ENCODE measurements around the gene KCNQ1. TPM values are rescaled to one million over a fixed set of nuclear protein-coding genes. Genes with fewer than 3 reads are reported as not detected.

KCNQ1 gene
- polyA plus RNA-seq, 1 donor from 2014 or later: not detected

GRCh38 chr11:2665526-2666400 is 221.0 kb downstream of the KCNQ1 start:
- no peak overlapping the region for H2AFZ ChIP-seq (ENCODE audit: low read depth, low read length)
- no peak for TF ChIP-seq MXI1 (conservative IDR thresholded peaks at IDR 0.05; ENCODE audit: poor library complexity, severe bottlenecking)
- TF ChIP-seq TAF1 (IDR thresholded peaks at IDR 0.05; ENCODE audit: low read depth): no peak
- TF ChIP-seq REST (IDR thresholded peaks at IDR 0.05; ENCODE audit: borderline replicate concordance): no peak
- TF ChIP-seq EP300 (conservative IDR thresholded peaks at IDR 0.05; ENCODE audit: poor library complexity, severe bottlenecking): no peak
- TF ChIP-seq POLR2AphosphoS5 (IDR thresholded peaks at IDR 0.05): no peak
- TF ChIP-seq RAD21 (conservative IDR thresholded peaks at IDR 0.05): no peak
- no peak for TF ChIP-seq CTCF (IDR thresholded peaks at IDR 0.05; ENCODE audit: poor library complexity, severe bottlenecking)
- no peak for TF ChIP-seq EZH2 (IDR thresholded peaks at IDR 0.05; ENCODE audit: borderline replicate concordance, insufficient read depth, low read length, poor library complexity, severe bottlenecking)
- no peak for TF ChIP-seq SMC3 (conservative IDR thresholded peaks at IDR 0.05; ENCODE audit: poor library complexity)
- H3K9me3 ChIP-seq (ENCODE audit: low read length): peaks cover 6% of the 10 kb centered on the region
- no peak overlapping the region for H3K9ac ChIP-seq (ENCODE audit: low read length)
- no peaks in the 10 kb centered on the region for H3F3A ChIP-seq (ENCODE audit: insufficient read depth, low read length, poor library complexity, severe bottlenecking)
- H3K4me2 ChIP-seq (ENCODE audit: low read length): no peak overlapping the region
- H4K20me1 ChIP-seq (ENCODE audit: insufficient read depth): no peaks in the 10 kb centered on the region
- H3K4me3 ChIP-seq (ENCODE audit: low read length): no peak overlapping the region
- no peaks in the 10 kb centered on the region for H3K79me2 ChIP-seq (replicated peaks; ENCODE audit: insufficient read depth, low read length)
- no peaks in the 10 kb centered on the region for H3K36me3 ChIP-seq (ENCODE audit: insufficient read depth, low read length)
- no peaks in the 10 kb centered on the region for H3K9me2 ChIP-seq (ENCODE audit: insufficient read depth, low read length)
- H3K27ac ChIP-seq (ENCODE audit: low read length): no peak overlapping the region
- H3K27me3 ChIP-seq (ENCODE audit: insufficient read depth, low read depth, low read length): no peaks in the 10 kb centered on the region

GRCh38 chr11:2666401-2666741 is 221.6 kb downstream of the KCNQ1 start:
- no peaks in the 10 kb centered on the region for H3K36me3 ChIP-seq (ENCODE audit: insufficient read depth, low read length)
- H3K27me3 ChIP-seq (ENCODE audit: insufficient read depth, low read depth, low read length): no peaks in the 10 kb centered on the region
- H3K4me3 ChIP-seq (ENCODE audit: low read length): no peak overlapping the region
- H3F3A ChIP-seq (ENCODE audit: insufficient read depth, low read length, poor library complexity, severe bottlenecking): no peaks in the 10 kb centered on the region
- no peaks in the 10 kb centered on the region for H3K9me2 ChIP-seq (ENCODE audit: insufficient read depth, low read length)
- no peaks in the 10 kb centered on the region for H4K20me1 ChIP-seq (ENCODE audit: insufficient read depth)
- no peak overlapping the region for H3K4me2 ChIP-seq (ENCODE audit: low read length)
- no peak overlapping the region for H2AFZ ChIP-seq (ENCODE audit: low read depth, low read length)
- H3K9ac ChIP-seq (ENCODE audit: low read length): no peak overlapping the region
- no peaks in the 10 kb centered on the region for H3K79me2 ChIP-seq (replicated peaks; ENCODE audit: insufficient read depth, low read length)
- TF ChIP-seq EP300 (conservative IDR thresholded peaks at IDR 0.05; ENCODE audit: poor library complexity, severe bottlenecking): no peak
- TF ChIP-seq POLR2AphosphoS5 (IDR thresholded peaks at IDR 0.05): no peak
- no peak for TF ChIP-seq SMC3 (conservative IDR thresholded peaks at IDR 0.05; ENCODE audit: poor library complexity)
- no peak for TF ChIP-seq REST (IDR thresholded peaks at IDR 0.05; ENCODE audit: borderline replicate concordance)
- no peak for TF ChIP-seq TAF1 (IDR thresholded peaks at IDR 0.05; ENCODE audit: low read depth)
- TF ChIP-seq MXI1 (conservative IDR thresholded peaks at IDR 0.05; ENCODE audit: poor library complexity, severe bottlenecking): no peak
- TF ChIP-seq CTCF (IDR thresholded peaks at IDR 0.05; ENCODE audit: poor library complexity, severe bottlenecking): no peak
- no peak for TF ChIP-seq RAD21 (conservative IDR thresholded peaks at IDR 0.05)
- no peak for TF ChIP-seq EZH2 (IDR thresholded peaks at IDR 0.05; ENCODE audit: borderline replicate concordance, insufficient read depth, low read length, poor library complexity, severe bottlenecking)
- H3K27ac ChIP-seq (ENCODE audit: low read length): no peak overlapping the region
- H3K9me3 ChIP-seq (ENCODE audit: low read length): peaks cover 5% of the 10 kb centered on the region

All from neural cell (in vitro differentiated cells).